Activated T-helper 2 cell treated with anti-CD3 and anti-CD28 coated beads, Interferon-gamma antibody, Interleukin-2, Interleukin-4, amounts not matched to agents 10 μg/mL and 5 μg/mL and 100 μg/mL, durations not matched to agents 14 hours and 24 hours and 36 hours (primary cell): Measurements from ENCODE around the gene BFSP2. TPM values are rescaled to one million over a fixed set of nuclear protein-coding genes. Genes with fewer than 3 reads are reported as not detected.
A peak's percentile ranks its signal among the peaks of the same experiment; 100 is the strongest.
"Not testable (repeated sequence)": the region's sequence is repeated elsewhere in the genome, so short reads cannot be mapped to it uniquely, and the experiment has no call there.

Experiments
- DNase-seq: peaks from one replicate; pipeline ENCODE4 v3.0.0; 2021; ENCODE audit warnings: low spot score
- H3K27ac Mint-ChIP-seq: one replicate; pipeline ENCODE4 v1.8.0; 2021; ENCODE audit warnings: mixed read lengths
- H3K27me3 Mint-ChIP-seq: one replicate; pipeline ENCODE4 v1.8.0; 2021; ENCODE audit warnings: low read depth, mixed read lengths
- H3K36me3 Mint-ChIP-seq: one replicate; pipeline ENCODE4 v1.8.0; 2021; ENCODE audit warnings: low read depth, mixed read lengths
- H3K4me1 Mint-ChIP-seq: one replicate; pipeline ENCODE4 v1.8.0; 2021; ENCODE audit warnings: low read depth, mixed read lengths
- H3K4me3 Mint-ChIP-seq: one replicate; pipeline ENCODE4 v1.8.0; 2021; ENCODE audit warnings: low read depth, mild to moderate bottlenecking, moderate library complexity, mixed read lengths
- H3K9me3 Mint-ChIP-seq: one replicate; pipeline ENCODE4 v1.8.0; 2021; ENCODE audit warnings: mixed read lengths
- intact Hi-C: fragments of 100-400 bp; cut with micrococcal nuclease; formaldehyde crosslinking; loops from one replicate; pipeline ENCODE4 v1.15.1; 2023
- total RNA-seq: library from RNA; stranded (reverse); gene quantifications from 2 replicates; pipeline ENCODE4 v1.2.3, GENCODE V29; 2022

BFSP2 gene
- total RNA-seq, 1 donor from 2014 or later, result not detected

GRCh38 chr3:133487204-133487603, 87.3 kb downstream of the BFSP2 start:
- H3K9me3 Mint-ChIP-seq, result peaks cover 15% of the 10 kb centered on the region
- H3K27ac Mint-ChIP-seq, result no peak overlapping the region
- H3K4me3 Mint-ChIP-seq, result no peak overlapping the region
- DNase-seq, result no peak
- peaks cover 7% of the 10 kb centered on the region for H3K36me3 Mint-ChIP-seq
- peaks cover 41% of the 10 kb centered on the region for H3K4me1 Mint-ChIP-seq
- no peaks in the 10 kb centered on the region for H3K27me3 Mint-ChIP-seq
- intact Hi-C loops, result no loop called here

DNA sequence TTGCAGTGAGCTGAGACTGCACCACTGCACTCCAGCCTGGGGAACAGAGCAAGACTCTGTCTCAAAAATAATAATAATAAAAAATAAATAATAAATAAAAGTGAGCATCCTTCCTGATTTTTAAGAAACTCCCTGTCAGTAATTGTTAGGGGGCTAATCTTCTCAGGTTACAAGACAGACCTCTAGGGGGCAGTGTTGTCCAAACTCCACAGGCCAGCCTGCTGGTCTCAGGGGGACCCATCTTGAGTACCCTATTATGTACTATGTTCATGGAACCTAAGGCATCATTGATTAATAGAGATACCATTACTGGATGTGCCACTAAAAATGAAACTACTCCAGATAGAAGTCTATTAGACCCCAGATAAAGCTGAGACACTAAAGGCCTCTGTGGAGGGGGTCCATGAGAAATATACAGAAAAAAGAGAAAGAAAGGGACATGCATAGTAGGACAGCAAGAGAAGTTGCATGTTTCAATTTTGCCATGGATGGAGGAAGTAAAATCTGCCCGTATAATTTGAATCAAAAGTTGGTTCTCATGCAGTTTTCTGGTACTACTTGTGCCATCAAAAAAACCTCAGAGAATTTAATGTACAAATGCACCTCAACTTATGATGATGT, 88.2 kb downstream of the BFSP2 start:
- H3K27ac Mint-ChIP-seq, result peak overlapping the region; percentile 21
- H3K4me1 Mint-ChIP-seq, result peaks cover 49% of the 10 kb centered on the region
- no peaks in the 10 kb centered on the region for H3K27me3 Mint-ChIP-seq
- peaks cover 15% of the 10 kb centered on the region for H3K9me3 Mint-ChIP-seq
- intact Hi-C loops, result no loop called here
- no peak overlapping the region for H3K4me3 Mint-ChIP-seq
- peaks cover 7% of the 10 kb centered on the region for H3K36me3 Mint-ChIP-seq
- no peak for DNase-seq

- no peak overlapping the region for H3K4me3 Mint-ChIP-seq
- no peaks in the 10 kb centered on the region for H3K27me3 Mint-ChIP-seq
- H3K4me1 Mint-ChIP-seq, result peaks cover 51% of the 10 kb centered on the region
- H3K9me3 Mint-ChIP-seq, result peaks cover 15% of the 10 kb centered on the region
- H3K27ac Mint-ChIP-seq, result no peak overlapping the region
- no peak for DNase-seq
- intact Hi-C loops, result no loop called here
- peaks cover 4% of the 10 kb centered on the region for H3K36me3 Mint-ChIP-seq
Observed at GRCh38 chr3:133488785-133489367, 89.0 kb downstream of the BFSP2 start.

GRCh38 chr3:133489466-133490085, 89.7 kb downstream of the BFSP2 start:
- intact Hi-C loops, result loop anchor here (2.0 to 5.0 kb wide), 2 partner anchors 15 to 173 kb away; partner anchors contain the start of gene TOPBP1
- H3K9me3 Mint-ChIP-seq, result peaks cover 14% of the 10 kb centered on the region
- peaks cover 4% of the 10 kb centered on the region for H3K36me3 Mint-ChIP-seq
- no peak for DNase-seq
- peaks cover 49% of the 10 kb centered on the region for H3K4me1 Mint-ChIP-seq
- H3K4me3 Mint-ChIP-seq, result no peak overlapping the region
- H3K27ac Mint-ChIP-seq, result no peak overlapping the region
- H3K27me3 Mint-ChIP-seq, result no peaks in the 10 kb centered on the region

DNA sequence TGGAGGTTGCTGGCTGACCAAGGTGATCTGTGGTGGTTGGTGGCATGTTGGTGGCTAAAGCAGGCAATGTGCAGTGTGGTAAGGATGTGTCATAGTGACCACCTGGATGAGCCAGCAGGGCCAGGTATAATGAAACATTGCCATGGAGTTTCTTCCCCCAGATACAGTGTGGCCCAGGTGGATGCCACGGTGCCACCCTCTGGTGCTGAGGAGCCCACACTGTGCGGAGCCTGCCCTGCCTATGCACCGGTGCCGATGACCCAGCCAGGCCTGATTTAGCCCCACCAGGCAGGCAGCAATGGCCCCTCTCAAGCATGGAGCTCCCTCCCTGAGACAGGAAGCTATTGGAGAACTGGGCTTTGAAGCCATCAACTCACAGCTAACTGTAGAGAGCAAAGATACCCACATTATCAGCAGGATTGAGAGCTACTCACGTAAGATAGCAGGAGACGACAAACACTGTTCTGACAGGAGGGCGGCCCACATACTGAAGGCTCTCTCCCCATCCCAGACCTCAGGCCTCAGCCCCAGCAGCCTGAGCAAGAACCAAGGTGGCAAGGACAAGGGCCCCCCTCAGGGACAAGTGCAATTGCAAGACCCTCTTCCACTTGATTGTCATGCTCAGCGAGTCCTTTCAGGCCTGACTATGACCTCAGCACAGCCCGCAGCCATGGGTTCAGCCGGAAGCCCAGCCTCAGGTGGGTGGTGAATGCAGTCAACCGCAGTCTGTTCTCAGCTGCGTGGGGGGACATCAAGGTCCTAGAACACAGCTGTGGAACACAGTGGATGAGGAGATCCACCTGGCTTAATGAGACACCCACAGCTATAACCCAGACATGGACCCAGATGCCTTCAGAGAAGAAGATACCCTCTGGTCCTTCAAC, 90.9 kb downstream of the BFSP2 start:
- peaks cover 49% of the 10 kb centered on the region for H3K4me1 Mint-ChIP-seq
- H3K4me3 Mint-ChIP-seq, result peak overlapping the region; percentile 63
- no peaks in the 10 kb centered on the region for H3K27me3 Mint-ChIP-seq

GRCh38 chr3:133491481-133492059, 91.7 kb downstream of the BFSP2 start:
- peaks cover 3% of the 10 kb centered on the region for H3K9me3 Mint-ChIP-seq
- H3K4me3 Mint-ChIP-seq, result peak overlapping the region; percentile 63
- peaks cover 51% of the 10 kb centered on the region for H3K4me1 Mint-ChIP-seq
- no peaks in the 10 kb centered on the region for H3K27me3 Mint-ChIP-seq
- intact Hi-C loops, result loop anchor here (1.0 to 5.0 kb wide), 6 partner anchors 8 to 171 kb away; partner anchors contain the start of genes CDV3 and TOPBP1
- no peak for DNase-seq
- H3K36me3 Mint-ChIP-seq, result peaks cover 3% of the 10 kb centered on the region
- peak overlapping the region; percentile 66 for H3K27ac Mint-ChIP-seq

More for the DNA sequence above, 90.9 kb downstream of the BFSP2 start:
- Mint-ChIP-seq H3K36me3 (peaks cover 4% of the 10 kb centered on the region), H3K9me3 (peaks cover 4% of the 10 kb centered on the region), H3K27ac (peak overlapping the region; percentile 66)
- intact Hi-C loops, result loop anchor here (1.0 to 5.0 kb wide), 5 partner anchors 9 to 172 kb away; partner anchors contain the start of gene TOPBP1
- peak; percentile 52 for DNase-seq

DNA sequence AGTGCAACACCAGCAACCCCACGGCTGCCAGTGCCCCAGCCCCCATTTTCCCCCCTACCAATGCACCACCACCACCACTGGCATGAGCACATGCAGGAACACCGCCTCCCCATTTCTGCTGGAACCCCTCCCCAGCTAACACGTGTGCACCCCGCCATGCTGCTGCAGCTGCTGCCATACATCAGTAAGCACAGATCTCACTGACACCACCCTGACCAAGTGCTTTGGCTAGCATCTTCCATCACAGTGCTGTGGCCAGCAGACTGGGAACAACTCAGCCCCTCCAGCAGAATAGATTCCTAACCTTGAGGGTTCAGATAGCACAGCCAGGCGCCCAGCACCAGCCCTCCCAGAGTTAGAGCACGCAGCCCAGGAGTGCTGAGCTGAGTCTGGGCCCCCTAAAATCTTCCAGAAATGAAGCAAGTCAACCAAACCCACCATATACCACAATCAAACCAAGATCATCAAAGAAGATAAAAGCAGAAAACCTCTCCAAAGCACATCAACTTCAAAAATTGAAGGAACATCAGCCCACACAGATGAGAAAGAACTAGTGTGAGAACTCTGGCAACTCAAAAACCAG, 92.4 kb downstream of the BFSP2 start:
- intact Hi-C loops, result loop anchor here (1.0 to 5.0 kb wide), 2 partner anchors 81 to 170 kb away; partner anchors contain the start of genes CDV3 and TOPBP1
- peak overlapping the region; percentile 38 for H3K4me3 Mint-ChIP-seq
- DNase-seq, result no peak
- peak overlapping the region; percentile 40 for H3K27ac Mint-ChIP-seq
- no peaks in the 10 kb centered on the region for H3K36me3 Mint-ChIP-seq
- peaks cover 51% of the 10 kb centered on the region for H3K4me1 Mint-ChIP-seq
- no peaks in the 10 kb centered on the region for H3K27me3 Mint-ChIP-seq
- no peaks in the 10 kb centered on the region for H3K9me3 Mint-ChIP-seq

GRCh38 chr3:133494469-133494868, 94.6 kb downstream of the BFSP2 start:
- no peaks in the 10 kb centered on the region for H3K9me3 Mint-ChIP-seq
- H3K4me1 Mint-ChIP-seq, result peaks cover 49% of the 10 kb centered on the region
- no peaks in the 10 kb centered on the region for H3K27me3 Mint-ChIP-seq
- H3K4me3 Mint-ChIP-seq, result no peak overlapping the region
- intact Hi-C loops, result loop anchor here (5.0 kb wide), 1 partner anchor 168 kb away; the partner anchor contains the start of gene TOPBP1
- DNase-seq, result no peak
- no peaks in the 10 kb centered on the region for H3K36me3 Mint-ChIP-seq
- no peak overlapping the region for H3K27ac Mint-ChIP-seq

DNA sequence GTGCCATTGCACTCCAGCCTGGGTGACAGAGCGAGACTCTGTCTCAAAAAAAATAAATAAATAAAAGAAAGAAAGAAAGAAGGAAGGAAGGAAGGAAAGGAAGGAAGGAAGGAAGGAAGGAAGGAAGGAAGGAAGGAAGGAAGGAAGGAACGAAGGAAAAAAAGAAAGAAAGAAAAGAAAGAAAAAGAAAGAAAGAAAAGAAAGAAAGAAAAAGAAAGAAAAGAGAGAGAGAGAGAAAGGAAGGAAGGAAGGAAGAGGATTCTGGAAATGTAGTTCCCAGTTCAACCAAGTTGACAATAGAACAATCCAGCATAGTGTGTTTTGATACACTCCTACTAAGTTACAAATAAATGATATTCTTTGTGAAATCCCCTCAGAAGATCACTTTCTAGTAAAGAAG, 102.7 kb downstream of the BFSP2 start:
- H3K4me3 Mint-ChIP-seq, H3K36me3 Mint-ChIP-seq, intact Hi-C loops, H3K27ac Mint-ChIP-seq, H3K27me3 Mint-ChIP-seq, H3K9me3 Mint-ChIP-seq, DNase-seq: not testable (repeated sequence)
- H3K4me1 Mint-ChIP-seq, result peaks cover 44% of the 10 kb centered on the region

DNA sequence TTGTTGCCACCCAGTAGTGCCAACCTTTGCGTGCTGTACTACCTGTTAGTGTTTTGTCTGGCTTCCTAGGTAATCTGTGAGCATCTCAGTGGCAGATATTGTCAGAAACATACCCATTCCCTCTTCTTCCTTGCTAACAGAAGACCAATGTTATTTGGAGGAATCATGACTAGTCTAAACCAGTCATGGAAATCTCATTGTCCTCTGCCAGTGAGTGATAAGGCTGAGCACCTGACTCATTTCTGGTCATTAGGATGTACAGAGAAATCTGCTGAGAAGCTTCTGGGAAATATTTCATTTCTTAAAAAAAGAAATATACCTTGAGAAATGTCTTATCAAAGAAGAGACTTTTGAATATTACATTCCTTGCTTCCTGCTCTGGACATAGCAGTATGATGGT, 103.6 kb downstream of the BFSP2 start:
- intact Hi-C loops, result no loop called here
- Mint-ChIP-seq H3K27ac (no peak overlapping the region), H3K4me1 (peaks cover 42% of the 10 kb centered on the region), H3K9me3 (no peaks in the 10 kb centered on the region), H3K4me3 (no peak overlapping the region), H3K27me3 (no peaks in the 10 kb centered on the region), H3K36me3 (no peaks in the 10 kb centered on the region)
- no peak for DNase-seq

DNA sequence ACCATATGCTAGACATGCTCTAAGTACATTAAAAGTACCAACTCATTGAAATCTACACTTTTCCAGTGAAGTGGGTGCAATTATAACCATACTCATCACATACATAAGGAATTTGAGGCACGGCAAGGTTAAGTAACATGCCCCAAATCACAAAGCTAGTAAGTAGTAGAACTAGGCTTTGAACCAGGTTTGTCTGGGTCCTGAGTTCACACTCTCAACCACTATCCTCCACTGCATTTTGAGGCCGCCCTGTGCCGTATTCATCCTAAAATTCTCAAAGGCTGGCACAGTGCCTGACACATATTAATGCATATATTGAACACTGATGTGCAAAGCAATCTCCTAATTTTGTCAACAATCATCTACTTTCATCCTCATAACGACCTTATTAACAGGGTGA, 104.9 kb downstream of the BFSP2 start:
- Mint-ChIP-seq H3K27ac (no peak overlapping the region), H3K9me3 (no peaks in the 10 kb centered on the region), H3K4me3 (no peak overlapping the region), H3K36me3 (no peaks in the 10 kb centered on the region), H3K27me3 (no peaks in the 10 kb centered on the region), H3K4me1 (peaks cover 34% of the 10 kb centered on the region)
- intact Hi-C loops, result no loop called here
- no peak for DNase-seq

- peak overlapping the region; percentile 35 for H3K4me3 Mint-ChIP-seq
- no peak for DNase-seq
- H3K27ac Mint-ChIP-seq, result peak overlapping the region; percentile 89
- no peaks in the 10 kb centered on the region for H3K9me3 Mint-ChIP-seq
- intact Hi-C loops, result loop anchor here (1.0 kb wide), 3 partner anchors 15 to 67 kb away; partner anchors contain the start of gene CDV3
- H3K36me3 Mint-ChIP-seq, result no peaks in the 10 kb centered on the region
- H3K27me3 Mint-ChIP-seq, result no peaks in the 10 kb centered on the region
- H3K4me1 Mint-ChIP-seq, result peaks cover 23% of the 10 kb centered on the region
Observed at GRCh38 chr3:133505813-133506212, 106.0 kb downstream of the BFSP2 start.
